Type B pancreatic cell (in vitro differentiated cells): ENCODE results near the gene DGKQ. TPM values are rescaled to one million over a fixed set of nuclear protein-coding genes. Genes with fewer than 3 reads are reported as not detected.
"Not testable (repeated sequence)": the region's sequence is repeated elsewhere in the genome, so short reads cannot be mapped to it uniquely, and the experiment has no call there.

ENCODE experiments used
- DNase-seq: peaks from one replicate; pipeline ENCODE4 v3.0.0; 2021; ENCODE audit warnings: mixed read lengths; ENCODE audit not compliant: unreplicated experiment; ENCODE audit errors: extremely low spot score
- H3K27ac Mint-ChIP-seq: 2 replicates; pipeline ENCODE4 v1.8.0; 2021; ENCODE audit warnings: mild to moderate bottlenecking, mixed read lengths
- H3K27me3 Mint-ChIP-seq: 2 replicates; pipeline ENCODE4 v1.8.0; 2021; ENCODE audit warnings: mixed read lengths
- H3K36me3 Mint-ChIP-seq: 2 replicates; pipeline ENCODE4 v1.8.0; 2021; ENCODE audit warnings: mixed read lengths
- H3K4me1 Mint-ChIP-seq: one replicate; pipeline ENCODE4 v1.8.0; 2021; ENCODE audit warnings: mixed read lengths; ENCODE audit not compliant: unreplicated experiment
- H3K4me3 Mint-ChIP-seq: 2 replicates; pipeline ENCODE4 v1.8.0; 2021; ENCODE audit warnings: mild to moderate bottlenecking, mixed read lengths
- H3K9me3 Mint-ChIP-seq: 2 replicates; pipeline ENCODE4 v1.8.0; 2021; ENCODE audit warnings: mixed read lengths
- total RNA-seq: library from RNA; stranded (reverse); gene quantifications from 2 replicates; pipeline ENCODE4 v1.2.1, GENCODE V29; 2021; ENCODE audit warnings: low replicate concordance
- TF ChIP-seq, protein P1 (sequence below): fragments of 200-600 bp; sonication (generic); conservative IDR thresholded peaks from 2 replicates; pipeline ENCODE4 v1.5.0; 2021; ENCODE audit warnings: antibody characterized with exemption, mild to moderate bottlenecking

Gene DGKQ
- total RNA-seq, 1 donor from 2014 or later = 17.0 TPM

DNA sequence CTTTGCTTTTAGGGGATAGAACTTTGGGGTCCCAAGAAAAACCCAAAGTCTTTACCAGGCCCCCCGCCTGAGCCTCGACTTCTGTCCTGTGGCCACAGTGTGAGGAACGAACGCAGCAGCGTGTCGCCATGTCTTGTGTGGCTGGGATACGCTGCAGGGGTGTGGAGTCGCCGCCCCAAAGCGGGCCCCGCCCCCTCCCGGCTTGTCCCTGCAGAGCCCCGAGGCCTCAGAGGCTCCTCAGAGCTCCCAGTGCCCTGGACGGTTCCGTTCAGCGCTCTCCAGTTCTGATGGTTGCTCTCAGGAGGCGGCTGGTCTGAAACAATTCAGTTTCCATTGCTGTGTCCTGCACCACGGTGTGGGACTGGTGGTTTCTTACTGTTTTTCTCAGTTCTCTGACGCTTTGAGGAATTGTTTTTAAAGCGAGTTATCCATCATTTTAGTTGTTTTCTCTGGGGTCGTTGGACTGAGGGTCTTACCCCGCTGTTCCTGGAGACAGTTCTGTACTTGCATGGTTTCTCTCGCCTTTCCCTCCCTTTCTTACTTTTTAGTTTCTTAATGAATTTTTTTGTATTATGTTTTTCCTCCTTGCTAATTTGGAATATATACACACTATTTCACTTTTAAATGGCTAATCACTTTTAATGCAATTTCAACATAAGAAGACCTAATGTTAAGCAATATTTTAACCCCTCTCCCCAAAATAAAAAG lies 11.9 kb upstream of the DGKQ start:
- no peaks in the 10 kb centered on the region for H3K36me3 Mint-ChIP-seq
- TF ChIP-seq, protein P1, sequence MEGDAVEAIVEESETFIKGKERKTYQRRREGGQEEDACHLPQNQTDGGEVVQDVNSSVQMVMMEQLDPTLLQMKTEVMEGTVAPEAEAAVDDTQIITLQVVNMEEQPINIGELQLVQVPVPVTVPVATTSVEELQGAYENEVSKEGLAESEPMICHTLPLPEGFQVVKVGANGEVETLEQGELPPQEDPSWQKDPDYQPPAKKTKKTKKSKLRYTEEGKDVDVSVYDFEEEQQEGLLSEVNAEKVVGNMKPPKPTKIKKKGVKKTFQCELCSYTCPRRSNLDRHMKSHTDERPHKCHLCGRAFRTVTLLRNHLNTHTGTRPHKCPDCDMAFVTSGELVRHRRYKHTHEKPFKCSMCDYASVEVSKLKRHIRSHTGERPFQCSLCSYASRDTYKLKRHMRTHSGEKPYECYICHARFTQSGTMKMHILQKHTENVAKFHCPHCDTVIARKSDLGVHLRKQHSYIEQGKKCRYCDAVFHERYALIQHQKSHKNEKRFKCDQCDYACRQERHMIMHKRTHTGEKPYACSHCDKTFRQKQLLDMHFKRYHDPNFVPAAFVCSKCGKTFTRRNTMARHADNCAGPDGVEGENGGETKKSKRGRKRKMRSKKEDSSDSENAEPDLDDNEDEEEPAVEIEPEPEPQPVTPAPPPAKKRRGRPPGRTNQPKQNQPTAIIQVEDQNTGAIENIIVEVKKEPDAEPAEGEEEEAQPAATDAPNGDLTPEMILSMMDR = no peak
- no peak for DNase-seq
- H3K9me3 Mint-ChIP-seq = no peaks in the 10 kb centered on the region
- H3K4me1 Mint-ChIP-seq = peaks cover 12% of the 10 kb centered on the region
- H3K27ac Mint-ChIP-seq = no peak overlapping the region
- no peaks in the 10 kb centered on the region for H3K27me3 Mint-ChIP-seq
- peak overlapping the region; percentile 71 for H3K4me3 Mint-ChIP-seq

DNA sequence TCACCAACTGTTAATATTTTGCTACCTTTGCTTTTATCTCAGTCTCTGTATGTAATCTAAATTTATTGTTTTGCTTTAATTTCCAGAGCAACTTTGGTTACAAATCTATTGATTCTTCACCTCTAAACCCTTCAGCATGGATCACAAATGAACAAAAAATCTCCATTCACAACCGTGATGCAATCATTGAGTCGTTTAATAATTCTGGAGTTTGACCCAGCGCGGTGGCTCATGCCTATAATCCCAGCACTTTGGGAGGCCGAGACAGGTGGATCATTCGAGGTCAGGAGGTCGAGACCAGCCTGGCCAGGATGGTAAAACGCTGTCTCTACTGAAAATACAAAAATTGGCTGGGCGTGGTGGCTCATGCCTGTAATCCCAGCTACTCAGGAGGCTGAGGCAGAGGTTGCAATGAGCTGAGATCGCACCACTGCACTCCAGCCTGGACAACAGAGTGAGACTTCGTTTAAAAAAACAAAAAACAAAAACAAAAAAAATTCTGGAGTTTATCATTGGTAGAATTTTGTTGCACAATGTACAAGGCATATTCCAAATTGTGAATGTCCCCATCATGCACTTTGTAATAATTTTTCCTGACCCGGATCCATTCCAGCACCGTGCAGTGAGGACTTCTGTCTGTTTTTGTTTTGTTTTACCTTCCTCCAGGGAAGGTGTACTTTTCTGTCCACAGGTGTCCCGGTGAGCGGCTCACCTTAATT lies 11.1 kb upstream of the DGKQ start:
- peak overlapping the region; percentile 71 for H3K4me3 Mint-ChIP-seq
- H3K36me3 Mint-ChIP-seq = no peaks in the 10 kb centered on the region
- no peaks in the 10 kb centered on the region for H3K27me3 Mint-ChIP-seq

DNA sequence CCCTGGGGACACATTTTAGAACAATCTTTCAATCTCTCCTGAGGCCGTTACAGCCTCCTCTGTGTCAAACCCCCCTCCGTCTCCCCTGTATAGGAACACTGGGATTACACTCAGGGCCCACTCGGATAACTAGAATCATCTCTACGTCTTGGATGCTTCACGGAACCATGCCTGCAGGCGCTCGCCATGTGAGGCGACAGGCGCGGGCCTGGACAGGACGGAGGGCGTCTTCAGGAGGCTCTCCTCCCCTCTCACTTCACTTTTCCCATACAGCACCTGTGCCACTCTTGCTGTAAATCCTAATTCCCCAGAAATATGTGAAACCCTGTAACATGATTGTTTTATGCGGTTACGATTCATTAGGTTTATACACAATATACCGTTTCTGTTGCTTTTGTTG lies 9.4 kb upstream of the DGKQ start:
- H3K27ac Mint-ChIP-seq = no peak overlapping the region
- no peak for DNase-seq
- H3K27me3 Mint-ChIP-seq = no peaks in the 10 kb centered on the region
- H3K9me3 Mint-ChIP-seq = no peaks in the 10 kb centered on the region
- no peak overlapping the region for H3K4me3 Mint-ChIP-seq
- TF ChIP-seq, protein P1 = no peak
- no peaks in the 10 kb centered on the region for H3K36me3 Mint-ChIP-seq
- H3K4me1 Mint-ChIP-seq = peaks cover 12% of the 10 kb centered on the region

More for the DNA sequence above, 11.1 kb upstream of the DGKQ start:
- Mint-ChIP-seq H3K9me3 (no peaks in the 10 kb centered on the region), H3K27ac (no peak overlapping the region), H3K4me1 (peaks cover 12% of the 10 kb centered on the region)
- TF ChIP-seq, protein P1 = no peak
- no peak for DNase-seq

DNA sequence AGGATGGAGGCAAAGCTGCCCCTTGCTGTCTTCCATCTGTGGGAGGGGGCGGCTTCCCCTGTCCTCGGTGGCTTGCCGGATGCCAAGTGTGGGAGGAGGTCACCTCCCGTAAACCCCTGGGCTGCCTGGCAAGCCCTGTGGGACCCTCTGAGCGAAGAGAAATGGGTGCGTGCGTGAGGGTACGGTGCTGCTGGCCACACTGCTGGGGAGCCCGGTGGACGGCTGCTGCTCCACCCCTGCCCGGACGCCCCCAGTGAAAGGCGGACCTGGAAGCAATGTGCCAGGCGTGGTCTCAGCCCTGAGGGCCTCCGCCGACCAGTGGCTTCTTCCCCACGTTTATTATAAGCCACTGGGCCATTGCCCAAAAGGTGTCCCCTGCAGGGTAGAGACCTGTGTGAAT lies 8.9 kb upstream of the DGKQ start:
- H3K27ac Mint-ChIP-seq = no peak overlapping the region
- no peak for DNase-seq
- H3K9me3 Mint-ChIP-seq = no peaks in the 10 kb centered on the region
- H3K4me3 Mint-ChIP-seq = no peak overlapping the region
- H3K27me3 Mint-ChIP-seq = no peaks in the 10 kb centered on the region
- H3K4me1 Mint-ChIP-seq = peaks cover 12% of the 10 kb centered on the region
- TF ChIP-seq, protein P1 = no peak
- no peaks in the 10 kb centered on the region for H3K36me3 Mint-ChIP-seq

DNA sequence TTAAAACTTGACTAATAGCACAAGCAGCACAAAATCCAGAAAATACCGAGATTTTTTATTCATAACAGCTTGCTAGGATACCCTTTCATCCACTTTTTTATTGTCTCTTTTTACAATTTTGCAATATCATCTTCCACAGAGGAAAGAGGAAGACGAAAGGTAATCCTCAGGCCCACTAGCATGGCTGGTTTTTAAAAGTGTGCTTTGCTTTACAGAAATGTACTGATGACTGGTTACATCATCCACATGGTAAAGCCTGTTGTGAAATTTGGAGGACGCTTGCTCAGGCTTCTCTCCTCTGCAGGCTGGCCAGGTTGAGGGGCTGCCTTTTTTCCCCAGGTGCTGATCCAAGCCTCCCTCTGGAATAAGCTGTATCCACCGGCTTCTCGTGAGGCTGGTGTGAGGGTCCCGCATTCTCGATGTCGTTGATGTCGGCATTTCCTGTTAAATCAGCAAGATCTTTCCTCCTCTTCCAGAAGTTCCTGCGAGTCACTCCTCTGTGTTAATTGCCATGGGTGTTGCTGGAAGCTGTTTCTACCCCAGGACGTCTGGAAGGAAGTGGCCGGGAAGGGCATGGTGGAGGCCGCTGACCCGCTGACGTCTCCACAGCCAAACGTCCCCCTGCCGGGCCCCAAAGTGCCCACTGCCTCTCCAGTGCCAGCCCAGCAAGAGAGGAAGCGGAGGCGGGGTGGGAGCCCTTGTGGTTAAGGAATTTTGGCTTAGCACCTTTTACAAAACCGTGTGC lies 5.8 kb upstream of the DGKQ start:
- Mint-ChIP-seq H3K9me3 (no peaks in the 10 kb centered on the region), H3K36me3 (no peaks in the 10 kb centered on the region), H3K27ac (no peak overlapping the region), H3K4me3 (no peak overlapping the region), H3K4me1 (peaks cover 8% of the 10 kb centered on the region), H3K27me3 (no peaks in the 10 kb centered on the region)
- TF ChIP-seq, protein P1 = no peak
- no peak for DNase-seq

DNA sequence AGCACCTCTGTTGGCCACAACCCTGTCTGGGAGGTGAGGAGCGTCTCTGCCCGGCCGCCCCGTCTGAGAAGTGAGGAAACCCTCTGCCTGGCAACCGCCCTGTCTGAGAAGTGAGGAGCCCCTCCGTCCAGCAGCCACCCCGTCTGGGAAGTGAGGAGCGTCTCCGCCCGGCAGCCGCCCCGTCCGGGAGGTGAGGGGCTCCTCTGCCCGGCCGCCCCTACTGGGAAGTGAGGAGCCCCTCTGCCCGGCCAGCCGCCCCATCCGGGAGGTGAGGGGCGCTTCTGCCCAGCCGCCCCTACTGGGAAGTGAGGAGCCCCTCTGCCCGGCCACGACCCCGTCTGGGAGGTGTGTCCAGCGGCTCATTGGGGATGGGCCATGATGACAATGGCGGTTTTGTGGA lies 2.6 kb upstream of the DGKQ start:
- not testable (repeated sequence) for H3K27ac Mint-ChIP-seq

More for the DNA sequence above, 2.6 kb upstream of the DGKQ start:
- H3K27me3 Mint-ChIP-seq, H3K9me3 Mint-ChIP-seq, H3K36me3 Mint-ChIP-seq, DNase-seq, H3K4me1 Mint-ChIP-seq, H3K4me3 Mint-ChIP-seq: not testable (repeated sequence)
